Fibroblast of peridontal ligament (primary cell): ENCODE results near the gene ZBTB20.
A peak's percentile ranks its signal among the peaks of the same experiment; 100 is the strongest.

Source experiments
- DNase-seq: peaks from one replicate; pipeline ENCODE4 v3.0.0-alpha.2; 2010; ENCODE audit errors: extremely low read depth

ZBTB20 gene

DNA sequence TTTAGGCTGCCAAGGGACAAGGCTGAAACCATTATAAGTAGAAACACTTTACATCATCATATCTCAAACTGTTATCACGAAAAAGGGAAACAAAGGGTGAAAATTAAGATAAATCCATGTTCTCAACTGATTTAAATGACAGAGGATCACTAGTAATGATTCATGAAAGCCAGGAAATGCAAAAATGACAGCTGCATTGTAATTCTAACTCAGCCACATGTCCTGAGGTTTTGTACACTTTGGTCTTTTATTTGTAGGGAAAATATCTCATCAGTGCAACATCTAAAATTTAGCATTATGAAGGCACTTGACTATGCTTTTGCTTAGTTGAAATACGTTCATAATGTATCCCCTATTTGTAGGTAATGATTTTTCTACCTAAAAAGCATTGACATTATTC is 473.6 kb downstream of the ZBTB20 start:
- no peak for DNase-seq

DNA sequence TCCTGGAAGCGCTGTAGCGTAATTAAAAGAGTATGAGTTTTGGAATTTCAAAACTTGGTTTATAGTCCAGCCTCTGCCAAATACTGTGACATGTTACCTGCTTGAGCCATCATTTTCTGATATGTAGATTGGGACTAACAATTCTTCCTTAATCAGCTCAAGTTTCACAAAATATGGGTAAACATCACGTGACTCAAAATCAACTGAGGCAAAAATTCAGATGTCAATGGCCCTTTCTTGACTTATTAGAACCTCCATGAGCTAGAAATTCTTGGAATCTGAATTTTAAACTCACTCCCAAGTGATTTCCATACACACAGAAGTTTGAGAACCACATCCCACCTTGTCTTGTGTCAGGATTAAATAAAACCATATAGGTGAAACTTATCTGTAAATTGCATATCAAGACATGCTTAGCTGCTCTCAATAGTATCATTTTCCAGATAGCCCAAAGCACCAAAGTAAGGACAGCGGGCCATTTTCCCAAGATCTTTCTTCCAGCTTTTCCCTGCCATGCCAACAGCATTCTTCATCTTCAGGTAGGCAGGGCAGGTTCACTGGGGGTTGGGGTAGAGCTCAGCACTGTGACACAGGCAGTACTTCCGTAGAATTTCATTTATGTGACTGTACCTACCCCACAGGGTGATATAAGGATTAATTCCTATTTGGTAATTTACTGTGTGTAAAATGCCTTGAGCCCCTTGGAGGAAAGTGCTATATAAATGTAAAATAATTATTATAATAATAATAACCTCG is 474.2 kb downstream of the ZBTB20 start:
- DNase-seq = no peak

DNA sequence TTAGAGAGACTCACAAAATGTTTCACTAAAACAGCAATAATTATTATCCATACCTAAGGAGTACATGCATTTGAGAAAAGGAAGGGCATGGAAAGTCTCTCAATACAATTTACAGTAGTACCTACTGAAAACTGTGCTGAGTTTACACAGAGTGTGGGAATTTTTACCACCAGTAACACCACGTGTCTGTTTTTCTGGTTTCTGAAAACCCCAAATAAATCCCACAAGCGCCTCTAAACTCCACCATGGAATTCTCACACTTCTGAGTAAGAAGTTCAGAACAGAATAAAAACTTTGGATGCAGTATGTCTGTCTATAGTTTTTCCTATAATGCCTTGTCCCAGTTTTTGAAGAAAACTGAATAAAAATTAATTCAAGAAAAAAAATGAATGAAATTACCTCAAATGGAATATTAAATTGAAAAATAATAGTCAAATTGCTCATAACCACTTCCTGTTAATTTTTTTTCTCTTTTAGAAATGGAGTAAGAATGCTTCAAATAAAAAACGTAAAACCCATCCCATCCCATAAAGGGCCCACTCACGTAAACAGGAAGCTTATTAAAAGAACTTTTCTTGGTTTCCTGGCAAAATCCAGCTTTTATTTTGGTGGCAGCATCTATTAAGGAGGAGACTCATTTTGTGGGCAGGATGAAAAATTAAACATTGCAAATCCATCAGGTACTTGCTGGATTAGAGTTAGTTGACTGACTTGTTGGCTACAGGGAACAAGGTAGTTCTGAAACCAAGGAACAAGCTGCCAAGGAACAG is 475.2 kb downstream of the ZBTB20 start:
- no peak for DNase-seq

DNA sequence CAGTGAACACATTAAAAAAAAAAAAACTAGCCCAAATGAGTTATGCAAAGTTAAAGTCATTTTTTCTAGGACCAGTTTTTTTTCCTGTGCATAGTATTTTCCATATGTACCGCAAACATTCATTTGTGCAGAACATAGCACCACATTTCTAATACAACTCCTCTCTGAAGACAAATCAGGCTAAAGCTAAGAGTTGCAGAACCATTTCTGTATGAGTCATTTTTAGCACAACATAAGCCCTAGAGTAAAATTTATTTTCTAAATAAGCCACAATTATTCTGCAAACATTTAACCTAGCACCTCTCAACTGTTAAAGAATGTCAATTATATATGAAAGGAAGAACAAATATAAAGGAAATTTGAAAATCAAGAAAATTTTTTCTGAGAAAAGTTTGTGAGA is 477.5 kb downstream of the ZBTB20 start:
- DNase-seq = peak; percentile 33

DNA sequence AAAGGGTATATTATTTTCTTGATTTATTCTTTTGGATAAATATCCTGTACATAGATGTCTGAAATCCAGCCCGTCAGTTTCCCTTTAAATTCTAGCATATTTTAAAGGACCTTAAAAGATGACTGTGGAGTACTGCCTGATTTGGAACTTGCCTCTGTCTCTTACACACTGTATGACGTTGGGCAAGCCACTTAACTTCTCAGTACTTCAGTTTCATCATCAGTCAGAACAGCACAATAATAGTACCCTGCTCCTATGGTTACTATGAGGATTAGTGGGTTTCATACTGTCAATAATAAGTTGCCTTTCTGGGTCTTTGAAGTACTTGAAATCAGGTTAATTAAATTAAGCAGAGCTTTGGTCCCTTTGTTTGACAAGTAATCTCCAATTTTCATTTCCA is 479.0 kb downstream of the ZBTB20 start:
- no peak for DNase-seq

DNA sequence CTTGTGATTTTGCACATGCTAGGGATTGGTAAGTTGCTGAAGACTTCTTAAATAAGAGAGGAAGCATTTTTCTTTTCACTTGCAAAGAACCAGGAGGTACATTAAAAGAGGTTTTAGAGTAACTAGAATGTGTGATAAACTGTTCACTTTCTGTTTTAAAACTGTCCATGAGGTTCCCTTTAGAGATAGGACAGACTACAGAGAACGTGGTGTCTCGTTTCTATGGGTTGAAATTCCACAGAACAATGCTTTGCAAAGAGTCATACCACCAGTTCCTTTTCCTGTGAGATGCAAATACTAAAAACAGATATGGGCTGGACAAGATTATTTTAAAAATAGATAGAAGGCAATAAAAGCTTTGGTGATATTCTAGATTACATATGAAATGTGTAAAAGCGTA is 480.5 kb downstream of the ZBTB20 start:
- DNase-seq = no peak

DNA sequence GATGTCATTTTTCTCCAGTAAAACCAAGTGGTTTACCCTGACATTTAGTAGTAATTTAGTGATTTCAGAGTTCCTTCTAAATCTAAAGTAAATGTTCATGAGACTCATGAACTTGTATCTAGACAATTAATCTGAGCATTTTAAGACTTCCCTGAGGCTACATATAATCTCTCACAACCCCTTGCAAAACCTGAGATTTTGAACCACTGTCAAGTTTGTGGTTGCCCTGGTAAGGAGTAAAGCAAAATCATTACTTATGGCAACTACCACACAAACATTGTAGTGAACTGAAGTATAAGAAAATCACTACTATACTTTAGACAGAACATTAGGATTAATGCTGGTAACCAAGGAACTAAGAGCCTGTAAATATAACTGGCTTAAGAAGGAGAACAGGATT is 483.1 kb downstream of the ZBTB20 start:
- no peak for DNase-seq

DNA sequence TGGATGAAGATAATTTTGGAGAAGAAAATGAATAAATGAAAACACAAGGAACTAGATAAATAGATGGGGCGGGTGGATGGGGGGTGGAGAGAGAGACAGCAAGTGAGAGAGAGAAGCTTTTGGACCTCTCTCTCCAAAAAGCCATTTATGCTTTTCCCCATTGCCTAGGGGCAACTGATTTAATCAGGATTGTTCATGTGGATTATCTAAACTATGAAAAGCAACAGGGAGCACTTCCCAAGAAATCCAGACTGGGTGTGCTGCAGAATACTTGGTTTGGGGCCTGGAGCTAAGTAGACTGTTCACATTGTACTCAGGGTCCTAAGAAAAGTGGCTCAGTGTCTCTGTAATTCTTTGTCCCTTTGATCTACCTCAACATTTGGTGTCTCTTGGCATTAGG is 486.3 kb downstream of the ZBTB20 start:
- DNase-seq = no peak

DNA sequence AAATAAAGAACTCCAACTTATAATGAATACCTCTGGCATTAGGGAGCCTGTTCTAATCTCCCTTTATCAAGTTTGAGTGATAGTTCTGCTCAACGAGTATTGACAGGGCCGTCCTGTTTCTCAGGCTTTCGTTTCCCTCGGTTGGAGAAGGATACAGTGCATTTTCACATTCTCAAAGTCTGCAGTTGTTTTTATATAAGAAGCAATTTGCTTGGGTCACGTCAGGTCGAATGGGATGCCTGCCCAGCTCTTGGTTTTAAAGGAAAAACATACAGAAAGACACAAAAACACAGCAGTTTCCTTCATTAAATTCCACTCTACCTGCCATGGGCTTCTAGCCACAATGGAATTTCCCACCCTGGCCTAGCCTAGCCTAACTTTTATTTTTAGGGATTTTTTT is 487.0 kb downstream of the ZBTB20 start:
- peak; percentile 82 for DNase-seq

DNA sequence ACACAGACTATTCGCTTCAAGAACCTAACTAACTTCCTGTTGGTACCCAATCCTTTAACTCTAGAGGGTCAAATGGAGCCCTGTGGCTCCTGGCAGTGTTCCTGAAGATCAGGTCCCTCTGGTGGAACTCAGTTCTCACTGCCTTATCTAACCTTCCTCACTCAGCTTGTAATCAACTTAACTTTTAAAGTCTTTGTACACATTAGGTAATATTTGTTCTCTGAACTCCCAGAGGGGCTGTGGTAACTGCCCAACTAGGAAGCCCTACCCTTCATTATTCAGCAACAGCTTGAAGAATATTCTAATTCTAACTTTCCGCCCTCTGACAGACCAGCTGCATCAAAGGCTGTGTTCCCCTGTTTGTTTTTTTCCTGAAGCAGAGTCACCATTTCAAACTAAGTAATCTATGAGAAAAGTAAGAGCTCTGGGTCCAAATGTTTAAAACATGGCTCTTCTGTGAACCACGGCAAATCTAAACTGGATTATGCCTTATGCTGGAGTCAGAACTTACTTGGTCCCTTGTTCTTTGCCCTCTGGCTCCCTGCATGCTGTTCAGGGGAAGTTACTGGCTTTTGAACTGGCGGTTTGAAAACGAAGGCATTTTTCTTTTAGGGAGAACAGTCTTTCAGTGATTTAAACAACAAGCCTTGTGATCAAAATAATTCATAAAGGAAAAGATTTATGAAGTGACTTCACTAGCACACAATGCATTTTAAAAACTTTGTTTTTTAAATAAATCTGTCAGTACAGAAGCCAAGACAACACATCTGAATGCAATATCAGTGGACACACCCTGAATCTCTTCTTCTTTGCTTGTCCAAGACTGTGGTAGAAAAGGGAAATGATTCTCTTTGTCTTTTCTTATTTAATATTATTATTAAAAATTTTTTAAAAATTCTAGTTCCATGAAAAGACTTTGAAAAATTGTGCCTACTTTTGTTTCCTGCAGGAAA is 487.7 kb downstream of the ZBTB20 start:
- peak; percentile 34 for DNase-seq

DNA sequence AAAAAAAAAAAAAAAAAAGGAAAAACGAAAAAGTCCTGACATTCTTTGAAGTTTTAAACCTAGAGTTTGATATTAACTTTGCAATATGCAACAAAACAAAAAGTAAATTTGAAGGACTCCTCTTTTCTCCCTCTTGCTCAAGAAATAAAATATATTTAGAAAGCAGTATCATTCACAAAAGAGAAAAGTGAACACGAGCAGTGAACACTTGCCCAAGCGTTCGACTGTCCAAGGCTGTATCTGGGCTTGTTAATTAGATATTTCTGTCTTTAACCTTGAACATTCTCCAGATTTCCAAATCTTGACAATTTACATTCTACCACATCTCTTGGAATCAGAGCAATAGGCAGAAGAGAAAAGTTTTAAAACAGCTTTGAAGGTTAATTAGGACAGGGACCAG is 495.5 kb downstream of the ZBTB20 start:
- no peak for DNase-seq

DNA sequence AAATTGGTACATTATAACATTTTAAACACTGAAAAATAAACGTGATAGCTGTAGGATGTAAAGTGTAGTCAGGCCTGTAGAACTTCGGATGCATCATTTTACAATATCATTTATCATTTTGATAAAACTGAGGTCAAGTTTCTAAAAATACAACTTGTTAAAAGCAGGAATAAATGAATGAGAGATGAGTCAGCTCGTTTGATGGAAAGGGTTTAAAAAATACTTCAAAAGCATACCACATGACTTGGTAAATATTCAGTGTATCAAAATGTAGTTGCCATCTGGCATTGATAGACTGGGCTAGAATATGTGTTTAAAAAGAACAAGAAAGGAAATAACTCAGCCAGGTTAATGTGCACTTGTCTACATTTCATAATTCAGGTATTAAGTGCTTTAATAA is 496.3 kb downstream of the ZBTB20 start:
- DNase-seq = peak; percentile 73

DNA sequence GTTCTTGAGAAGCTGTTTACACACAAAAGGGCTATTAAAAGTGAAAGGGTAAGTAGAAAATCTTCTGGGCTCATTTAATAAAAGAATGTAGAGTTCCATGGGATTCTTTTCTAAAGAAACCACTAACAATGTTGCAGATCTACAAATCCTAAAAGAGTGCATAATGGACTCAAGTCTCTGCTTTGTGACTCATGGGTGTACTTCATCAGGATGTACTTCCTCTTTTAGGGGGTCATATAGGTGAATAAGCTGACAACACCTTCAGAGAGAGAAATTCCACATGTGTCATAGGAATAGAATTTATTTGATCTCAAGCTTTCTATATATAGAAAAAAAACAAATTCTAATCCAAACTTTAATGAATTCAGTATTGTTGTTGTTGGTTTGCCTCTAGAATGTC is 497.8 kb downstream of the ZBTB20 start:
- DNase-seq = peak; percentile 38

DNA sequence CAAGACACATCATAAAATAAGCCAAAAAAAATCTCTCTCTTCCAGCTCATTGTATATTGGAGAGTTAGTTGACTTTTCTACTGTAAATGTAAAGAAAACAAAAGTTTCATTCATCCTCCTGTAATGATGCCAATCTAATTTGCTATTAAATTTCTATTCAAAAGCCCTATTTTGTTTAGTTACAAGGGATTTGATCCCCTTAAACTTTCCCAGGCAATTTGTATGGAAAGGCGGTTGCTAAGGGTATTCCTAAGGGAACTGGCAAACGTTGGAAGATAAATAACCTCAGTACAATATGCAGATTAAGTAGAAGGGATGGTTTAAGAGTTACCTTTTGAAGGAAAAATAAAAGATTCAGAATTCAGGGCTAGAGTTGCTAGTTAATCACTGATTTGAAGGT is 500.6 kb downstream of the ZBTB20 start:
- DNase-seq = no peak

DNA sequence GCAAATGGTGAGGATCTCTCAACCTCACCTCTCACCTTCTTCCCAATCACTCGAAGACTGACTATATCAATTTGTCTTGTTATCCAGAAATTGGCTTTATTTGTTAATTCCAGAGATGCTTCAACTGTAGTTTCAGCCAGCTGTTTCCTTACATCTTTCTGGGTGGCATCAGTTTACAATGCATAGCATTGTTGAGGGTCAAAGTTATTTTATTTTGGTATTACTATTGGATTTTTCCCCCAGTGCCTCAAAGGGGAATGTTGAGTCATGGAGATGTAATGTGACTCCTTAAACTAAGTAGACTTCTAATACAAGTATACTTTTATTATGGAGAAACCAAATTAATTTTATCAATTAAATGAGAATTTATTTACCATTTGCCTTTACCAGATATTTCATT is 501.7 kb downstream of the ZBTB20 start:
- peak; percentile 31 for DNase-seq

DNA sequence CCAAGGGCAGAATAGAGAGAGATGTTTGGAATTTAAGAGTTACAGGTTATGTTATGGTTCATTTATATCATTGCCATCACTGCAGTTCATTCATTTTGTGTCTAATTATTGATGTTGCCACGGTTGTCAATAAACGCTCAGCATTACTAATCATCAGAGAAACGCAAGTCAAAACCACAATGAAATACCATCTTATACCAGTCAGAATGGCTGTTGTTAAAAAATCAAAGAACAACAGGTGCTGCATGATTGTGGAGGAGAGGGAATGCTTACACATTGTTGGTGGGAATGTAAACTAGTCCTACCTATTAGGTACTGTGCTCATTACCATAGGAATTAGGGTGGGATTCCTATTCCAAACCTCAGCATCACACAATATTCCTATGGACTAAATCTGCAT is 502.7 kb downstream of the ZBTB20 start:
- DNase-seq = no peak

DNA sequence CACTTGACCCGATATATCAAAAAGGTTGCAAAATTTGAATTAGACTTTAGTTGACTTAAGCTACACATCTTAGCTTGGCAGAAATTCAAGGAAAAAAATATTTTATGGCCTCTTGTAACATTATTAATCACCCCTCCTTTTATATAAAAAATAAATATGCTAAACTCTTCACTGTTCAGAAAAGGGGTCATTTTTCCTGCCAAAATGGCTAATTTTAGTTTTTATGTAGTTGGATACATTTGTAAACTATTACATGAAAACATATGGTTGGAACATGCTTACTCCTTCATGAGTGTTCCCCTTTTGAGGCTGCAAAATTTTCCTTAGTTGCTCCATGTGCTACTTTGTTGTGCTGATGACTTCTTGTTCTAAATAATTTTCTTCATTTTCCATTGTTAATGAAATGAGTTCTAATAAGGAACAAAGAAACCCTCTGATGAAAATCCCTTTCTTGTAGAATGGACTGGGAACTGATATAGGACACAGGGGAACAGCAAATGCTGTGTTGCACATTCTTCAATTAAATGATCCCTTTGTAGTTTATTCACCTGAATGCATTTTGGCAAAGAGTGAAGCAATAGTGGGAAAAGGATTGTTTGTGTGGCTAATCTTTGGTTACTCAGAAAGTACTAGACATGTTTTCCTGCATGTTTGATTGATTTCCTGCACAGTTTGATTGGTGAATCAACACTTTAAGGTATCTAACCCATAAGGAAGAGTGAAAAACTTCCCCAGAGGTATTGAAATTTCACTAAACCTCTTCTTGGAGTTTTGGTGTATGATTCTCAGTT is 503.9 kb downstream of the ZBTB20 start:
- no peak for DNase-seq

DNA sequence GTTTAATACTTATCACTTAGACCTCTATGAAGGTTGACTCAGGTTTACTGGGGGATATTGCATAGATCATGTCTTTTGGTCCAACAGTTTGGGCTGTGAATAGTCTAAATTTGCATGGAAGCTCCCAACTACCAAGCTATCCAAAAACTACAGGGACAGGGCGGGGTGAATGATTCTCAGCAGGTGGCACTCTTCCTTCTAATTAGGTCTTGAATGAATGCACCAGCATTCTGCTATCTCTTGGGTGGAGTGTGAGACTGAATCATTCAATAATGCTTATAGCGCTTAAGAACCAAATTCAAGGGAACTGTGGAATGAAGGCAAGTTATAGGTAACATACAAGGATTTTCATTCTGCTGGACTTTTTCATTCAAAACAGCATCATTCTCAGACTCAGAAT is 507.0 kb downstream of the ZBTB20 start:
- DNase-seq = no peak

DNA sequence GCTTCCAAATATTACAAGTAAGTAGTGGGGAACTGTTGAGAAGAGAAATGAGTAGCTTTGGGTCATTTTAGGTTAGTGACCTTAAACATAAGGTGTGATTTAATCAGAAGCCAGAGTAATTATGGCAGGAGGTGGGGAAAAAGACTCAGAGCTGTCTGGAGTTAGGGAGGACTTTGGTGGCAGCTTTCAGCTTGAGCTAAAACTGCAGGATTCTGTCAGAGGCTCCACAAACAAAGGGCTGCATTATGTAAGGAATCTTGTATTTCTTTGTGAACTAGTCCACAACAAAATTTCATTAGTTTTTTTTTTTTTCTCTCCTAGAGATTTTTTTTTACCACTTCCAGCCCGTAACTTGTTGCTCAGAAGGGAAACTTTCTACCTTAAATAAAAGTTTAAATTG is 507.9 kb downstream of the ZBTB20 start:
- DNase-seq = no peak

DNA sequence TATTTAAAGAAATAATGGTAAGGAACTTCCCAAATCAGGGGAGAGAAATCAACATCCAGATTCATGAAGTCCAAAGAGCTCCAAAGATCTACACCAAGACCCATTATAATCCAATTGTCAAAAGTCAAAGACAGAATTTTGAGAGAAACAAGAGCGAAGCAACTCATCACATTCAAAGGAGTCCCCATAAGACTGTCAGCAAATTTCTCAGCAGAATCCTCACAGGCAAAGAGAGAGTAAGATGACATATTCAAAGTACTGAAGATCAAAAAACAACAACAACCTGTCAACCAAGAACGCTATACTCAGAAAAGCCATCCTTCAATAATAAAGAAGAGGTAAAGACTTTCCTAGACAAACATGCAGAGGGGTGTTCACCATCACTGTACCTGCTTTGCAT is 511.2 kb downstream of the ZBTB20 start:
- no peak for DNase-seq

DNA sequence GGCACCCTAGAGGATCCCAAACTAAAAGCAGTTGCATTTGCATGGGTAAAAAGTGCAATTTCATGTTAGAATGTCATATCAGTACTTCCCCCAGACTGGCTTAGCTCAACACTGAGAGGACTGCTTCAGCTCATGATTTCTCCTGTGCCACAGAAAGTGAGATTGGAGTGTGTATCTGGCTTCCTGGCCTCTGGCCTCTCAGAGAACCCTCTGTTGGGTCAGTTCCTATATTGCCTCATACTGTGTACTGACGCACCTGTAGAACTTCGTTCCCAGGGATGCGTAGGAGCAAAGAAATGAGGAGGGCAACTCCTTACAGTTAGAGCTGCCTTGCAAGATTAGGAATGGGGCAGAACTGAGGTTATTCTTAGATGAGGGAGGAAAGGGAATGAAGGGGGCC is 512.5 kb downstream of the ZBTB20 start:
- no peak for DNase-seq
